WTC11 (cell line): ENCODE measurements around the gene HUS1.

Source experiments
- CBFB ChIP-seq: sonication (generic); formaldehyde crosslinking; IDR thresholded peaks from 2 replicates; pipeline ENCODE4 v1.8.1; 2022; ENCODE audit warnings: mild to moderate bottlenecking, low read depth, missing genetic modification reagents
- CTCF ChIP-seq: fragments of 200-600 bp; IDR thresholded peaks from 2 replicates; pipeline ENCODE4 v1.8.0; 2022; ENCODE audit warnings: antibody characterized with exemption
- FOXP4 ChIP-seq: sonication (generic); formaldehyde crosslinking; IDR thresholded peaks from 2 replicates; pipeline ENCODE4 v1.8.0; 2022; ENCODE audit warnings: mild to moderate bottlenecking, missing genetic modification reagents
- HMGXB4 ChIP-seq: sonication (generic); formaldehyde crosslinking; IDR thresholded peaks from 2 replicates; pipeline ENCODE4 v1.8.1; 2023; ENCODE audit warnings: mild to moderate bottlenecking, moderate library complexity, missing genetic modification reagents
- MLX ChIP-seq: sonication (generic); formaldehyde crosslinking; IDR thresholded peaks from 2 replicates; pipeline ENCODE4 v1.8.1; 2023; ENCODE audit warnings: mild to moderate bottlenecking, missing genetic modification reagents, moderate library complexity
- NR1H2 ChIP-seq: sonication (generic); formaldehyde crosslinking; IDR thresholded peaks from 2 replicates; pipeline ENCODE4 v1.9.0; 2021; ENCODE audit warnings: mild to moderate bottlenecking, moderate library complexity, missing genetic modification reagents
- NR2C2 ChIP-seq: sonication (generic); formaldehyde crosslinking; IDR thresholded peaks from 2 replicates; pipeline ENCODE4 v1.8.0; 2022; ENCODE audit warnings: mild to moderate bottlenecking, missing genetic modification reagents
- RORB ChIP-seq: fragments of 250-450 bp; sonication (Bioruptor Pico); IDR thresholded peaks from 2 replicates; pipeline ENCODE4 v1.9.0; 2021; ENCODE audit warnings: mild to moderate bottlenecking
- TEAD4 ChIP-seq: sonication (generic); formaldehyde crosslinking; IDR thresholded peaks from 2 replicates; pipeline ENCODE4 v1.8.0; 2022; ENCODE audit warnings: mild to moderate bottlenecking, missing genetic modification reagents
- ZNF121 ChIP-seq: sonication (generic); formaldehyde crosslinking; IDR thresholded peaks from 2 replicates; pipeline ENCODE4 v1.8.0; 2023; ENCODE audit warnings: missing genetic modification reagents

GRCh38 chr7:48004032-48004431 is 24.6 kb upstream of the HUS1 start:
- TF ChIP-seq HMGXB4 (CRISPR knock-in tag) = no peak
- TF ChIP-seq CBFB (CRISPR knock-in tag) = no peak
- TF ChIP-seq MLX = no peak
- TF ChIP-seq TEAD4 (CRISPR knock-in tag) = no peak
- TF ChIP-seq CTCF = no peak
- no peak for TF ChIP-seq NR1H2 (CRISPR knock-in tag)
- TF ChIP-seq NR2C2 = no peak
- no peak for TF ChIP-seq ZNF121 (CRISPR knock-in tag)
- TF ChIP-seq RORB (CRISPR knock-in tag) = no peak
- no peak for TF ChIP-seq FOXP4 (CRISPR knock-in tag)
